GM12892 (cell line): ENCODE data around the gene UFC1.

Experiments used
- DNase-seq: peaks from one replicate; pipeline ENCODE4 v3.0.0; 2011; ENCODE audit not compliant: insufficient read length
- FAIRE-seq: peaks from 2 replicates; lab custom pipeline; 2011; peaks lifted over from hg19 to GRCh38; lab: Jason Lieb, UNC
- POLR2A ChIP-seq: IDR thresholded peaks from 2 replicates; pipeline ENCODE4 v1.6.1; 2011; ENCODE audit warnings: low read depth, low read length, control low read depth
- POLR2AphosphoS5 ChIP-seq: IDR thresholded peaks from 2 replicates; pipeline ENCODE4 v1.6.1; 2011; ENCODE audit warnings: low read depth, low read length, control low read depth
- TAF1 ChIP-seq: IDR thresholded peaks from 2 replicates; pipeline ENCODE4 v1.6.1; 2011; ENCODE audit warnings: low read depth, mild to moderate bottlenecking, control low read depth, low read length, borderline replicate concordance

UFC1 gene

DNA sequence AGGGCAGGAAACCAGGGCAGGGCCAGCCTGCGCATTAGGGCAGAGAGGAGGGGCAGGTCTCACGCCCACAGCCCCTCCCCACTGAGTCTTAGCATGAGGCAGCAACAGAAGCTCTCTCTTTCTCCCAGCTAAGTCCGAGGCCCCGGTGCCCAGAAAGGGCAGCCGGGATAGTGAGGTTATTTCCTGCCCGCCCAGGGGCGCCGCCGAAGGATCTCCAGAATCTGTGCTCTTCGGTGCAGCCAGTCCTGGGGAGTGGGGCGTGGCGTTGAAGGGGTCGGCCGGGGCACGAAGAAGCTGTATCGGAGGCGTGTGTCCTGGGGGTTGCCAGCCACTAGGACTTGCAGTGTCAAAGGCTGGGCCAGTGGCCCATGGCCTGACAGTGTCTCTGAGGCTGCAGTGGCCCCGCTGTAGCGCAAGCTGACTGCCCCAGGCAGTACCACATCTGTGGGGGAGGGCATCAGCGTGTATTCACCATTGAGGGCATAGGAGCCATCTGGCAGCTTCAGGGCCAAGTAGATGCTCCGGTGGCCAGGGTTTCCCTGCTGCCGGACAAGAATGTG lies 37.3 kb downstream of the UFC1 start:
- DNase-seq = no peak
- FAIRE-seq = no peak
- TF ChIP-seq POLR2A (no peak), TAF1 (no peak), POLR2AphosphoS5 (no peak)

DNA sequence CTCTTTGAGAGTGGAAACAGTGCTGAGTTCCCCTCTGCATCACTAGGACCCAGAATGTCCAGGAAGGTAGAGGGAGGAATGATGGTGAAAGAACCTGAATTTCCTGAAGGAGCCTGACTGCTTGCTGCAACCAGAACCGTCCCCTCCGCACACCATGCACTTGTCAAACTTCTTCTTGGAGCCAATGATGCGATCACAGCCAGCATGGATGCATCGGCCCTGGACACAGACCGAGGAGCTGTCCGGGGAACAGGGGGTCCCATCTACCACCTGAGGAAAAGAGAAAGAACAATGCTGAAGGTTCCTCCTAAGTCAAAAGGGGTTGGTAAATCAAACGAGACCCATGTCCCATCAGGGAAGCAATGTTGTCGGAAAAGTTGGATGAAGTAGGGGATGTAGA lies 38.2 kb downstream of the UFC1 start:
- DNase-seq (no peak), FAIRE-seq (no peak)
- TF ChIP-seq POLR2AphosphoS5 = no peak
- TF ChIP-seq POLR2A = no peak
- TF ChIP-seq TAF1 = no peak

DNA sequence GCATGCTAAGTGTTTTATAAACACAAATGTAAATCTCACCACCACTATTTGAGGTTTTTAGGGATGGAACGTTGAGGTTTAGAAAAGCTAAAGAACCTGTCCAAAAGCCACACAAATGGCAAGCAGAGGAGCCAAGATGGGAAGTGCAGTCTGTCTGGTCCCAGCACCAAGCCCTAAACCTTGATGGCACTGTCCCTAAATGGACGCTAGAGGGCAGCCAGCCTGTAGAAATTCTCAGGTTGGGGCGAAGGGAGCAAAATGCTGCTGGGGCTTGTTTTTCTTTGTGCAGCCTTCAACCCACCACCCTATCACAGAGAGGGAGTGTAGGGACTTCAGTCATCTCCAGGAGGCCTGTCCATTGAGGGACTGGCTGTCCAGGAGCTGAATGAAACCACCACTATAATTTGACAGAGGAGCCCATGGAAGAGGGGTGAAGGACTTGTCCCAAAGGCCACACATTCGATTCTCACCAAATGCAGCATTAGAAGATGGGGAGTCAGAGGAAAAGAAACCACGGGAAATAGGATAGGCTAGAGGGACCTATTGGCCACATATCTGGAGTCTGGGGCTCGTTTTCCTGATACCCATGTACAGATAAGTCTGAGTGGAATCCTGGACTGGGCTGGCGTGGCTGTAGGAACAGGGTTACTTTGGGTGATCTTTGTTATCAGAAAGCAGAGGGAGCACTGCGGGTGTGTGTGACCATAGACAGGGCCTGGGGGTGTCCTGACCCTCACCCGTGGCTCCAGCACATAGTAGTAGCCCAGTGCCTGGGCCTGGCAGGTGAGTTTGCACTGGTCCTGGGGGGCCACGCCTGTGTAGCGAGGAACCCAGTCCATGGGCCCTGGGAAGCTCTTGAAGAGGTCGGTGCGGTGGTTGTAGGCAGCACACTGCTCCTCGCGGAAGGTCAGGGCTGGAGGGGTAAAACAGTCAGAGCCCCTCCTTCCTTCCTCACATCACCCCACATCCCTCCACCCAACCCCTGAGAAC lies 39.0 kb downstream of the UFC1 start:
- FAIRE-seq (peak; percentile 96), DNase-seq (peak; percentile 77)
- no peak for TF ChIP-seq POLR2A
- TF ChIP-seq TAF1 = no peak
- TF ChIP-seq POLR2AphosphoS5 = no peak

DNA sequence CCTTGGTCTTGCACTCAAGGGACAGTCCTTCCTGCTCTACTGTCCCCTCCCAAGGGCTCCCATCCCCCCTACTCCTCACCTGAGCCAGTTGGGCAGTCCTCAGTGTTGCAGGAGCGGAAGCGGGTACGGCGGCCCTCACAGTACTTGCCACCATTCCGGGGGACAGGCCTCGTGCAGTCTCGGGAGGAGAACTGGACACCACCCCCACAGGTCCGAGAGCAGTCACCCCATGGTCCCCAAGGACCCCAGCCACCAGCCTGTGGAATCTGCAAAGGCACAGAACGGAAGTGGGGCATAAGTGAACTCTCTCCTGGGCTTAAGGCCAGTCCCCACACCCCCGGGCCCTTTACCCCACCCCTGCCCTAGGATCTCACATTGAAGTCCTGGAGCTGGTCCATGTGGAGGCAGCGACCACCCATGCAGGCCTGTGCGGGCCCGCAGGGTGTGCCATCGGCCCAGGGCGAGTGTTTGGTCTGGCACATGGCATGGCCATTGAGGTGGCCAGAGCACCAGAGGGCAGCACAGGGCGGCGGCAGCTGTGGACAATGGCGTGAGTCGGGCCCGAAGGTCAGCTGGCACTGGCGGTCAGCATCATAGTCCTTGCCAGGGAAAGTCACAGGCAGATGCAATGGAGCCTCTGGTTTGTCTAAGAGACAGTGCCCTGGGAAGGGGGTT lies 39.9 kb downstream of the UFC1 start:
- DNase-seq (no peak), FAIRE-seq (no peak)
- TF ChIP-seq TAF1 (no peak), POLR2AphosphoS5 (no peak), POLR2A (no peak)

DNA sequence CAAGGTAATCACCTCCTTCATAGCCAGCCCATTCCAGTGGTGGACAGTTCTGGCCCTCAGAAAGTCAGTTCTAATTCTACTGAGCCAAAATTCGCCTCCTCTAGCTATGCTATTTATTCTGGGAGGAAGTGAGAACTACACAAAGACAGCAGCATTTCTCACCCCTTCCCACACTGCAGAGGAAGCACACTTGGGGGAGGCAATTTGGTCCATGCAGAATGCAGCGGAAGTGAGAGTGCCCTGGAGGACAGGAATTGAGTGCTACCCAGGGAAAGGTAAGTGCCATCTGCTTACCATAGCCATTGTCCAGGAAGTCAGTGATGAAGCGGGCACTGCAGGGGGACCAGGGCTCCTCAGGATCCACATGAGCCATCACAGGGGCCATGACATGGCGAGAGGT lies 41.4 kb downstream of the UFC1 start:
- no peak for TF ChIP-seq POLR2AphosphoS5
- no peak for TF ChIP-seq POLR2A
- TF ChIP-seq TAF1 = no peak
- DNase-seq (no peak), FAIRE-seq (peak; percentile 70)

DNA sequence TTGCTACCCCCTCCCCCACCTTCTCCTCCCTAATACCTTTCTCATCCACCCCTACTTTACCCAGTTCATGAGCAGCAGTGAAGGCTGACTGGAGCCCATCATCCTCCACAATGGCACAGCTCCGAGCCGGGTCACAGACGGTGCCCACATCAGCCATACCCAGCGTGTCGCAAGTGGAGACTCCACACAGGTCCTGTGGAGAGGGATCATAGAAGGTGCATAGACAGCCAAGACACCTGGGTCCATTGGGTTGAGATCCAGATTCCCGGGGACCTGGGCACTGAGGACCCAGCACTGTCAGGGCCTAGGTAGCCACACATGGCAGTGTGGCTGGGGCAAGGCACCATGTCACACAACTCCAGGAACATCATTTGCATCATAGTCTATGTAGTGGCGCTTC lies 42.3 kb downstream of the UFC1 start:
- no peak for DNase-seq
- FAIRE-seq = no peak
- TF ChIP-seq POLR2A = no peak
- no peak for TF ChIP-seq POLR2AphosphoS5
- no peak for TF ChIP-seq TAF1

DNA sequence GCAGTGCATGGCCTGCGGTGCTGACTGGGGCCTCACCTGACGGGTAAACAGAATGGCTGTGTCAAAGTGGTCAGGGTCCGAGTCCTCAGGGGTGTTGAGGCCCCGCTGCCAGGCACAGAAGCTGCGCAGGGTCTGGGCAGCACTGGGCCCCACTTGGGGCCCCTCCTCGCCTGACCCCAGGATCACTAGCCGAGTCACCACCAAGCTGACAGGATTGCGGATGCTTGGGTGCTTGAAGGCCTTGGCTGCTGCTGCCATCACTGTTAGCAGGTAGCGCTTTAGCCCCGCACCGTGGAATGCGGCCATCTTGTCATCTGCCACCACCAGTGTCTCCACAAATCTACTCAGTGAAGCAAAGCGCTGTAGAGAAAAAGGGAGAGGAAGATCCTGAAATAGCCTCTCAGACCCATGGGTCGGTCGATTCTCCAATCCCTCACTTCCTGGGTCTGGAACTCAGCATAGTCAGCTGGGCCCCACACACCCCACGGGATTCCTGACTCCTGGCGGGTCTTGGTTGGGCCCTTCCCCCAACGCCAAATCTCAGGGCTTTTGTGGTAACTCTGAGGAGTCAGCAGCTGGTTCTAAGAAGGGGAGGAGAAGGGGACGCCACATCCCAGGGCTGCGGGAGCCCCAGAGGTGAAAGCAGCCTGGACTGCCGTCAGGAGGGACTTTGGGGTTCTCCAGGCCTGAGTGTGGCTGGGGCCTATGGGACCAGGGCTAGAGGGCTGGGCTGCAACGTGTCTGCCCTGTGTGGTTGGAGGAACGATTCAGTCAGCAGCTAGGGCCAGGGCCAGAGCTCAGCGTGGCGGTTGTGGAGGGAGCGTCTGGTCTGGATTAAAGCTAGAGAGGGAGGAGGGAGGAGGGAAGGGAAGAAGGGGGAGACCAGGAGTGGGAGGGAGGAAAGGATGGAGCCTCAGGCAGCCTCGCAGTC lies 43.0 kb downstream of the UFC1 start:
- TF ChIP-seq POLR2AphosphoS5 (no peak), TAF1 (no peak), POLR2A (no peak)
- no peak for DNase-seq
- FAIRE-seq = no peak

DNA sequence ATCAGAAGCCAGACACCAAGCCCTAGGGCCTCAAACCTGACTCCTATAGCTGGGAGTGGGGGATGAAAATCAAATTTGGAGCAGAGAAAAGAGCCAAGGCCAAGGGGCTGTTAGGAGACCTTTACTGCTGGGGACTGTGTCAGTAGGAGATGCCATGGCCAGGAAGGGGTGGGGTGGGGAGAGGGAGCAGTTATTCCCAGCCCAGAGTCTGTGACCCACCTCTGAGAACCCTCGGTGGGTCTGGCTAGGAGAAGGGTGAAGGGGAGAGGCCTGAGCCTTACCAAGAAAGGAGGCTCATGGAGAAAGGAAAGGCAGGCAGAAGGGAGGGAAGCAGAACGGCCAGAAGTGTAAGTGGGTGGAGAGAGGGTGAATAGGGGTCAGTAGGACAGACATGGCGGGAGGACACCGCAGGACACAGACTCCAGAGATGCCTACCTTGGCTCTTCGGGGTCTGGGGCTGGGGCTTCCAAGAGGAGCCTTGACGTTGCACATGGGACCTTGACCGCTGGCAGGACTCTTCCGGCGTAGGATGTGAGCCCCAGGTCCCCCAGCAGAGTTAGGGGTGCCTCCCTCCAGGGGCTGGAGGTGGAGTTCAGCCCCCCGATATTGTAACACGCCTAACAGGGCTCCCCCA lies 43.9 kb downstream of the UFC1 start:
- TF ChIP-seq POLR2AphosphoS5 (no peak), POLR2A (no peak), TAF1 (no peak)
- DNase-seq = no peak
- FAIRE-seq = no peak

DNA sequence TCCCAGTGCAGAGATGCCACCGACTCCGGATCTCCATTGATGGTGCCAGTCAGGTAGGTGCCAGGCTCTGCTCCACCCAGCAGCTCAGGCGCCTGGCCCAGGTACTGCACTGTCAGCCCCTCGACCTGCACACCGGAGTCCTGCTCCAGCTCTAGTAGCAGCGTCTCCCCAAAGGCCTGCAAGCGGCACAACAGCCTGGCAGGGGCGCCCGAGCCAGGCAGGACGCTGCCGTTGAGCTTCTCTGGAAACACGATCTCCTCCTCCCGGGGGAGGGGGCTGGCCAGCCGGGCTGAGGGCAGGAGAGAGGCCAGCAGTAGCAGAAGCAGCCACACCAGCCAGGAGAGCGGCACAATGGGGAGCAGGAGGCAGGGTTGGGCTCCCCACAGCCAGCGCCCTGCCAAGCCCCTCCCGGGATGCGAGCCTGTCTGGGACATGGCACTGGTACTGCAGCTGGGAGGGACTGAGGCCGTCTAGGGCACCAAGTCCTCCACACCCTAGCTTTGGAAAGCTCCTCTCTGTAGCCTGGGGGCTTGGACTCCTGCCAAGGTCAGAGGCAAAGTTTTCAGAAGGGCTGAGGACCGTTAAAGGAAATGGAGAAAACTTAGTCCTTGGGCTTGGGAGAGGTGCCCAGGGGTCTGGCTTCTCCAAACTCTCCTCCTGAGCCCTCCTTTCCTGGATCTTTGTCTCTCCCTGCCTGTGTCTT lies 44.6 kb downstream of the UFC1 start:
- TF ChIP-seq TAF1 (no peak), POLR2AphosphoS5 (no peak), POLR2A (no peak)
- FAIRE-seq = no peak
- no peak for DNase-seq

DNA sequence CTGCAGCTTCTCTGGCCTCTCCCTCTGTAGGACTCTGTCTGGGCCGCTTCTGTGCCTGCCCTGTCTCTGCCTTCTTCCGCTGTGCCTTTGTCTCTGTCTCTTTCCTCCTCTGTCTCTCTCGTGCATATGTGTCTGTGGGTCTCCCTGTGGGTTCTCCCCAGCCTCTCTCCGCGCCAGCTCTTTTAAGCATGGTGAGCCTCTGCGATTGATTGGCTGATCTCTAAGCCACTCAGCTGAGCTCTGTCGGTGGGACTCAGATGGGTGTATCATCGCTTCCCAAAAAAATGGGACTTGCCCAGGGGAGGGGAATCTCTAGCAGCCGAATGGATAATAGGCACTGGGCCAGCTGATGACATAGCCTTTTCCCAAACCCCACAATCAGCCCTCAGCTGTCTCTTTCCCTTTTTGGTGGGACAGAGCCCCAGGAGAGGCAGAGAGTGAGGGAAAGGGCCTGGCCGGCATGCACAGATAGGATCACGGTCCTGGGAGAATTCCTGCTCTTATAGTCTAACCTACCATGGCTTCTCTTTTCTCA lies 45.2 kb downstream of the UFC1 start, which contains the start of gene ADAMTS4:
Gene ADAMTS4 (minus strand): TSS at position 158 of the 535 bp plus-strand sequence. CDS start 427 bp downstream, outside the sequence.
- FAIRE-seq = no peak
- TF ChIP-seq POLR2A = no peak
- no peak for TF ChIP-seq POLR2AphosphoS5
- no peak for TF ChIP-seq TAF1
- no peak for DNase-seq
